ENCODE data around the gene SPOCK3.

DNA sequence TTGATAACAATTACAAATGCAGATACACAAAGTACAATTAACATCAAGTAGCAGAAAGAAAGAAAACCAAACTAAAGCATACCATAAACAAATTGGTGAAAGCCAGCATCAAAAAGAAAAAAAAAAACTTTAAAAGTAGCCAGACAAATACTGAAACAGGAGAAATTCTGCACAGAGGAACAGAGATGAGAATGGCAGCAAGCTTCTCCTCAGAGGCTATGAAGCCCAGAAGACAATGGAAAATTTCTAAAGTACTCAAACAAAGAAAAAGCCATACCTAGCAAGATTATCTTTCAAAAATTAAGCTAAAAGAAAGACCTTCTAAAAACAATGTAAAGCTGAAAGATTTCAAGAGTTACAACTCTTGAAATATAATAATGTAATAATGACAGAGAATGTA, 471.3 kb downstream of the SPOCK3 start:
- TF ChIP-seq POLR2A (IDR thresholded peaks at IDR 0.05; ENCODE audit: low read depth, low read length) (no peak), TAF1 (IDR thresholded peaks at IDR 0.05; ENCODE audit: low read depth, low read length) (no peak), SPI1 (IDR thresholded peaks at IDR 0.05; ENCODE audit: low read depth, low read length) (no peak), POLR2AphosphoS5 (IDR thresholded peaks at IDR 0.05; ENCODE audit: low read depth, low read length) (no peak)

All from GM12891 (cell line).